Astrocyte (in vitro differentiated cells and primary cell): ENCODE measurements around the gene PDS5A. TPM values are rescaled to one million over a fixed set of nuclear protein-coding genes. Genes with fewer than 3 reads are reported as not detected.
A peak's percentile ranks its signal among the peaks of the same experiment; 100 is the strongest.

Source experiments
- DNase-seq: peaks from one replicate; pipeline ENCODE4 v3.0.0-alpha.2; 2010; ENCODE audit warnings: low read depth
- FAIRE-seq: peaks from 2 replicates; lab custom pipeline; 2011; peaks lifted over from hg19 to GRCh38; lab: Jason Lieb, UNC
- H2AFZ ChIP-seq: 2 replicates; pipeline ENCODE4 v1.6.0; 2012; ENCODE audit warnings: low read depth, low read length, inconsistent platforms
- H3K27ac ChIP-seq: 2 replicates; pipeline ENCODE4 v1.5.1; 2011; ENCODE audit warnings: low read depth, low read length, inconsistent platforms
- H3K27me3 ChIP-seq: 2 replicates; pipeline ENCODE4 v1.6.0; 2011; ENCODE audit warnings: low read length, inconsistent platforms; ENCODE audit not compliant: insufficient read depth
- H3K36me3 ChIP-seq: 2 replicates; pipeline ENCODE4 v1.5.1; 2011; ENCODE audit warnings: low read length, inconsistent platforms; ENCODE audit not compliant: insufficient read depth
- H3K4me1 ChIP-seq: 2 replicates; pipeline ENCODE4 v1.5.1; 2011; ENCODE audit warnings: low read length, inconsistent platforms; ENCODE audit not compliant: insufficient read depth
- H3K4me2 ChIP-seq: 2 replicates; pipeline ENCODE4 v1.6.0; 2012; ENCODE audit warnings: low read length, inconsistent platforms
- H3K4me3 ChIP-seq: 2 replicates; pipeline ENCODE4 v1.5.1; 2011; ENCODE audit warnings: low read depth, mild to moderate bottlenecking, low read length, inconsistent platforms; ENCODE audit not compliant: insufficient read depth
- H3K79me2 ChIP-seq: 2 replicates; pipeline ENCODE4 v1.6.0; 2012; ENCODE audit warnings: mild to moderate bottlenecking, low read length, inconsistent platforms; ENCODE audit not compliant: insufficient read depth
- H3K9ac ChIP-seq: 2 replicates; pipeline ENCODE4 v1.6.0; 2012; ENCODE audit warnings: mild to moderate bottlenecking, low read length, inconsistent platforms
- H3K9me3 ChIP-seq: 2 replicates; pipeline ENCODE4 v1.5.1; 2012; ENCODE audit warnings: low read depth, mild to moderate bottlenecking, low read length, inconsistent platforms; ENCODE audit not compliant: insufficient read depth
- H4K20me1 ChIP-seq: 2 replicates; pipeline ENCODE4 v1.6.0; 2012; ENCODE audit warnings: low read length, inconsistent platforms; ENCODE audit not compliant: insufficient read depth
- H3K27ac Mint-ChIP-seq: one replicate; pipeline ENCODE4 v1.8.0; 2021; ENCODE audit warnings: mild to moderate bottlenecking, mixed read lengths; ENCODE audit not compliant: unreplicated experiment
- H3K27me3 Mint-ChIP-seq: one replicate; pipeline ENCODE4 v1.8.0; 2021; ENCODE audit warnings: low read depth, mixed read lengths; ENCODE audit not compliant: unreplicated experiment
- H3K36me3 Mint-ChIP-seq: one replicate; pipeline ENCODE4 v1.8.0; 2021; ENCODE audit warnings: low read depth, mixed read lengths; ENCODE audit not compliant: unreplicated experiment
- H3K4me1 Mint-ChIP-seq: one replicate; pipeline ENCODE4 v1.8.0; 2021; ENCODE audit warnings: low read depth, mixed read lengths; ENCODE audit not compliant: unreplicated experiment
- H3K4me3 Mint-ChIP-seq: one replicate; pipeline ENCODE4 v1.8.0; 2021; ENCODE audit warnings: mild to moderate bottlenecking, moderate library complexity, mixed read lengths; ENCODE audit not compliant: unreplicated experiment
- H3K9me3 Mint-ChIP-seq: one replicate; pipeline ENCODE4 v1.8.0; 2021; ENCODE audit warnings: mild to moderate bottlenecking, mixed read lengths; ENCODE audit not compliant: unreplicated experiment
- CTCF ChIP-seq: IDR thresholded peaks from 2 replicates; pipeline ENCODE4 v1.5.1; 2011; ENCODE audit warnings: low read depth, mild to moderate bottlenecking, inconsistent platforms, low read length, moderate library complexity; ENCODE audit not compliant: insufficient read depth
- EZH2 ChIP-seq: IDR thresholded peaks from 2 replicates; pipeline ENCODE4 v1.6.1; 2012; ENCODE audit warnings: mild to moderate bottlenecking, low read length, inconsistent platforms; ENCODE audit not compliant: insufficient read depth
- total RNA-seq: library from RNA; stranded (reverse); gene quantifications from 2 replicates; pipeline ENCODE4 v1.2.1, GENCODE V29; 2021

The PDS5A gene
- total RNA-seq, 1 donor from 2014 or later: 55.9 TPM

- Histone ChIP-seq H2AFZ (no peak overlapping the region), H3K9me3 (no peaks in the 10 kb centered on the region), H3K79me2 (peaks cover 96% of the 10 kb centered on the region), H3K9ac (no peak overlapping the region), H3K27me3 (no peaks in the 10 kb centered on the region), H3K4me3 (no peak overlapping the region), H3K27ac (no peak overlapping the region), H4K20me1 (peaks cover 70% of the 10 kb centered on the region), H3K4me2 (no peak overlapping the region), H3K4me1 (no peaks in the 10 kb centered on the region), H3K36me3 (peaks cover 2% of the 10 kb centered on the region)
- Mint-ChIP-seq H3K36me3 (no peaks in the 10 kb centered on the region), H3K27ac (no peak overlapping the region), H3K9me3 (no peaks in the 10 kb centered on the region), H3K4me1 (peaks cover 19% of the 10 kb centered on the region), H3K27me3 (no peaks in the 10 kb centered on the region), H3K4me3 (no peak overlapping the region)
- DNase-seq (no peak), FAIRE-seq (no peak)
- TF ChIP-seq EZH2 (no peak), CTCF (no peak)
Observed at GRCh38 chr4:39941682-39942217, 36.0 kb downstream of the PDS5A start.

DNA sequence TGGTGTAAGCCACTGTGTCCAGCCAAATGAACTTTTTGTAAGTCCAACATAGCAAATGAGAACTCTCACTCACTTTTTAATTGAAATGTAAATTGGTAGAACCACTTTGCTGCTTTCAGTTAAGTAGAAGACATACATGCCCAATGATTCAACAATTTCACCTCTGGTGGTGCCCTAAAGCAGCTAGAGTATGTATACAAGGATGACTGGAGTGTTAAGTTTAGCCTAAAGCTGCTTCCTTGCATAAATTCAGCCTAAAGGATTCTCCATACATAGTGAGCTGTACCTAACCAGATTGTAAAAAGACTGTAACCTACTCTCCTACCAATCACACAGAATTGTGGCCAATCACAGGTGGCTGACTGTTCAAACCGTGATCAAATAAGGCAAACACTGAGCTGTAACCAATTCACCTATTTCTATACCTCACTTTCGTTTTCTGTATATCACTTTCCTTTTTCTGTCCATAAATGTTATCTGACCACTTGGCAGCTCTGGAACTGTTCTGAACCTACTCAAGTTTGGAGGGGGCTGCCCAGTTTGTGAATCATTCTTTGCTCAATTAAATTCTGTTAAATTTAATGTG is 39.9 kb downstream of the PDS5A start:
- Histone ChIP-seq H3K27ac (no peak overlapping the region), H3K9me3 (no peaks in the 10 kb centered on the region), H3K79me2 (peaks cover 95% of the 10 kb centered on the region), H3K27me3 (no peaks in the 10 kb centered on the region), H3K36me3 (peaks cover 2% of the 10 kb centered on the region), H3K9ac (no peak overlapping the region), H3K4me2 (no peak overlapping the region), H2AFZ (no peak overlapping the region), H4K20me1 (peaks cover 64% of the 10 kb centered on the region), H3K4me1 (peaks cover 16% of the 10 kb centered on the region), H3K4me3 (no peak overlapping the region)
- TF ChIP-seq CTCF (no peak), EZH2 (no peak)
- Mint-ChIP-seq H3K36me3 (peaks cover 5% of the 10 kb centered on the region), H3K27ac (peak overlapping the region; percentile 26), H3K4me3 (no peak overlapping the region), H3K9me3 (no peaks in the 10 kb centered on the region), H3K27me3 (no peaks in the 10 kb centered on the region), H3K4me1 (peaks cover 36% of the 10 kb centered on the region)
- no peak for DNase-seq
- FAIRE-seq: no peak
